NCI-H774 (cell line): ENCODE results near the gene NTNG1.

Experiments used
- DNase-seq: peaks from one replicate; lab custom pipeline; 2025; lab: John Stamatoyannopoulos, UW

Gene NTNG1

GRCh38 chr1:107328087-107328486 lies 187.2 kb downstream of the NTNG1 start:
- no peak for DNase-seq

GRCh38 chr1:107339775-107340174 lies 198.9 kb downstream of the NTNG1 start:
- DNase-seq, result no peak

- DNase-seq, result no peak
These were observed 201.5 kb downstream of the NTNG1 start for GRCh38 chr1:107342316-107342715.

GRCh38 chr1:107342768-107343167 lies 201.9 kb downstream of the NTNG1 start:
- no peak for DNase-seq

GRCh38 chr1:107343601-107344000 lies 202.8 kb downstream of the NTNG1 start:
- DNase-seq, result no peak

GRCh38 chr1:107344268-107344760 lies 203.5 kb downstream of the NTNG1 start:
- no peak for DNase-seq

GRCh38 chr1:107344836-107345235 lies 204.0 kb downstream of the NTNG1 start:
- no peak for DNase-seq

GRCh38 chr1:107352850-107353249 lies 212.0 kb downstream of the NTNG1 start:
- DNase-seq, result no peak

GRCh38 chr1:107357376-107357775 lies 216.5 kb downstream of the NTNG1 start:
- DNase-seq, result no peak

GRCh38 chr1:107358619-107359327 lies 217.9 kb downstream of the NTNG1 start:
- DNase-seq, result no peak

GRCh38 chr1:107359472-107360241 lies 218.8 kb downstream of the NTNG1 start:
- DNase-seq, result no peak

GRCh38 chr1:107362468-107363140 lies 221.8 kb downstream of the NTNG1 start:
- no peak for DNase-seq

GRCh38 chr1:107363154-107363553 lies 222.3 kb downstream of the NTNG1 start:
- DNase-seq, result no peak

GRCh38 chr1:107365527-107366240 lies 224.8 kb downstream of the NTNG1 start:
- no peak for DNase-seq

GRCh38 chr1:107378426-107378825 lies 237.6 kb downstream of the NTNG1 start:
- no peak for DNase-seq

- DNase-seq, result no peak
These were observed 238.0 kb downstream of the NTNG1 start for GRCh38 chr1:107378866-107379265.

- no peak for DNase-seq
These were observed 239.0 kb downstream of the NTNG1 start for GRCh38 chr1:107379826-107380225.

- DNase-seq, result no peak
These were observed 248.9 kb downstream of the NTNG1 start for GRCh38 chr1:107389410-107390396.

- no peak for DNase-seq
These were observed 253.5 kb downstream of the NTNG1 start for GRCh38 chr1:107394301-107394700.

GRCh38 chr1:107401704-107402103 lies 260.9 kb downstream of the NTNG1 start:
- DNase-seq, result no peak

GRCh38 chr1:107404756-107405155 lies 263.9 kb downstream of the NTNG1 start:
- DNase-seq, result no peak
